Naive thymus-derived CD4-positive, alpha-beta T cell (primary cell): ENCODE data around the gene SLAIN2. TPM values are rescaled to one million over a fixed set of nuclear protein-coding genes. Genes with fewer than 3 reads are reported as not detected.

Experiments
- ATAC-seq: fragments of 150-1000 bp; cut with Tn5 transposase; 2 replicates; pipeline ENCODE4 v1.10.0; 2021; ENCODE audit warnings: mild to moderate bottlenecking, moderate library complexity
- CTCF ChIA-PET: fragments of 350-600 bp; sonication (Branson Sonifier 250); formaldehyde crosslinking; loops from one replicate; lab custom pipeline; 2021; ENCODE audit warnings: antibody characterized with exemption; lab: Charles Lee
- POLR2A ChIA-PET: fragments of 350-600 bp; sonication (Branson Sonifier 250); formaldehyde crosslinking; loops from one replicate; lab custom pipeline; 2021; ENCODE audit warnings: antibody characterized with exemption, inconsistent platforms; lab: Charles Lee
- DNase-seq, 9 donors: peaks; one replicate each; pipeline versions ENCODE4 v3.0.0 to v3.0.0-alpha.2; 2020 to 2022; ENCODE audit warnings: mixed read lengths in 1 of 9
- H3K27ac ChIP-seq: one replicate; pipeline ENCODE4 v1.7.0; 2013; ENCODE audit warnings: mild to moderate bottlenecking, low read depth, low read length, moderate library complexity
- H3K27me3 ChIP-seq, 2 donors: one replicate each; pipeline ENCODE4 v1.7.0; 2013; ENCODE audit warnings: low read length in 2 of 2, mild to moderate bottlenecking in 2 of 2, moderate library complexity in 2 of 2; ENCODE audit not compliant: control insufficient read depth in 2 of 2, insufficient read depth in 2 of 2
- H3K36me3 ChIP-seq, 3 experiments: 1 replicate in 2 of 3; 2 replicates in 1 of 3; pipeline ENCODE4 v1.7.0; 2013; ENCODE audit warnings: low read length in 3 of 3, mild to moderate bottlenecking in 3 of 3, moderate library complexity in 1 of 3; ENCODE audit not compliant: insufficient read depth in 3 of 3, control insufficient read depth in 2 of 3
- H3K4me1 ChIP-seq, 2 donors: one replicate each; pipeline ENCODE4 v1.7.0; 2013; ENCODE audit warnings: low read length in 2 of 2, mild to moderate bottlenecking in 2 of 2, moderate library complexity in 1 of 2; ENCODE audit not compliant: control insufficient read depth in 2 of 2, insufficient read depth in 2 of 2
- H3K4me3 ChIP-seq: 2 replicates; pipeline ENCODE4 v1.7.0; 2013; ENCODE audit warnings: mild to moderate bottlenecking, low read length
- H3K9me3 ChIP-seq, 3 experiments: 1 replicate in 2 of 3; 2 replicates in 1 of 3; pipeline ENCODE4 v1.7.0; 2013; ENCODE audit warnings: low read length in 3 of 3; ENCODE audit not compliant: control insufficient read depth in 2 of 3
- H3K27ac Mint-ChIP-seq, 9 donors: one replicate each; pipeline ENCODE4 v1.8.0; 2020 to 2022; ENCODE audit warnings: mixed read lengths in 9 of 9, mild to moderate bottlenecking in 8 of 9, moderate library complexity in 5 of 9, inconsistent platforms in 2 of 9
- H3K27me3 Mint-ChIP-seq, 5 donors: one replicate each; pipeline ENCODE4 v1.8.0; 2021 to 2022; ENCODE audit warnings: mixed read lengths in 5 of 5, mild to moderate bottlenecking in 1 of 5
- H3K36me3 Mint-ChIP-seq, 5 donors: one replicate each; pipeline ENCODE4 v1.8.0; 2020 to 2022; ENCODE audit warnings: mixed read lengths in 5 of 5, mild to moderate bottlenecking in 3 of 5, inconsistent platforms in 1 of 5
- H3K4me1 Mint-ChIP-seq, 7 donors: one replicate each; pipeline ENCODE4 v1.8.0; 2020 to 2022; ENCODE audit warnings: mixed read lengths in 7 of 7, mild to moderate bottlenecking in 3 of 7, inconsistent platforms in 1 of 7
- H3K4me3 Mint-ChIP-seq, 10 donors: one replicate each; pipeline ENCODE4 v1.8.0; 2020 to 2022; ENCODE audit warnings: mild to moderate bottlenecking in 10 of 10, mixed read lengths in 10 of 10, moderate library complexity in 6 of 10, inconsistent platforms in 2 of 10
- H3K9me3 Mint-ChIP-seq, 11 donors: one replicate each; pipeline ENCODE4 v1.8.0; 2020 to 2022; ENCODE audit warnings: mixed read lengths in 11 of 11, mild to moderate bottlenecking in 4 of 11, inconsistent platforms in 1 of 11, moderate library complexity in 1 of 11
- intact Hi-C, 2 donors: fragments of 100-400 bp; cut with micrococcal nuclease; formaldehyde crosslinking; loops; one replicate each; pipeline ENCODE4 v1.15.1; 2023
- polyA plus RNA-seq, 2 donors: library from polyadenylated mRNA; unstranded; fragments of 300-500 nt; fragmentation: Illumina TruSeq; gene quantifications; one replicate each; pipeline ENCODE4 v1.2.3, GENCODE V29; 2021
- total RNA-seq, 6 experiments: library from RNA in 5 of 6; stranded (reverse) in 5 of 6; gene quantifications; 1 replicate in 5 of 6; 2 replicates in 1 of 6; pipeline ENCODE4 v1.2.3 and lab custom pipeline; 2021 to 2026

SLAIN2 gene
- total and polyA plus RNA-seq, 7 experiments from 2014 or later: 17.8 to 87.5 (median 67.6) TPM

- Histone ChIP-seq H3K36me3 (no peaks in the 10 kb centered on the region), H3K27me3 (no peaks in the 10 kb centered on the region), H3K9me3 (no peaks in the 10 kb centered on the region), H3K27ac (no peak overlapping the region), H3K4me3 (no peak overlapping the region), H3K4me1 (peaks cover 0 to 5% of the 10 kb centered on the region in 2 donors)
- ChIA-PET POLR2A (no interaction called here), CTCF (no interaction called here)
- H3K27me3 Mint-ChIP-seq: no peaks in the 10 kb centered on the region
- H3K4me3 Mint-ChIP-seq: peak overlapping the region in 5 of 10 donors; percentile 10 to 60 (median 40)
- peaks cover 0 to 4% (median 0%) of the 10 kb centered on the region in 11 donors for H3K9me3 Mint-ChIP-seq
- H3K36me3 Mint-ChIP-seq: peaks cover 4 to 17% (median 11%) of the 10 kb centered on the region in 5 donors
- DNase-seq (no peak), ATAC-seq (no peak)
- intact Hi-C loops: no loop called here
- peaks cover 32 to 88% (median 72%) of the 10 kb centered on the region in 7 donors for H3K4me1 Mint-ChIP-seq
- H3K27ac Mint-ChIP-seq: no peak overlapping the region
Measured at GRCh38 chr4:48352793-48353192, 11.5 kb downstream of the SLAIN2 start.

- Histone ChIP-seq H3K27me3 (no peaks in the 10 kb centered on the region), H3K4me1 (no peaks in the 10 kb centered on the region), H3K27ac (no peak overlapping the region), H3K36me3 (no peaks in the 10 kb centered on the region), H3K9me3 (no peaks in the 10 kb centered on the region), H3K4me3 (no peak overlapping the region)
- CTCF ChIA-PET: no interaction called here
- POLR2A ChIA-PET: no interaction called here
- Mint-ChIP-seq H3K9me3 (peaks cover 0 to 4% (median 0%) of the 10 kb centered on the region in 11 donors), H3K27me3 (no peaks in the 10 kb centered on the region), H3K27ac (no peak overlapping the region), H3K36me3 (peaks cover 4 to 28% (median 19%) of the 10 kb centered on the region in 5 donors), H3K4me1 (peaks cover 17 to 71% (median 55%) of the 10 kb centered on the region in 7 donors), H3K4me3 (no peak overlapping the region)
- intact Hi-C loops: no loop called here
- ATAC-seq (no peak), DNase-seq (no peak)
Measured at GRCh38 chr4:48356355-48356754, 15.0 kb downstream of the SLAIN2 start.

- intact Hi-C loops: no loop called here
- Mint-ChIP-seq H3K27me3 (no peaks in the 10 kb centered on the region), H3K4me3 (peak overlapping the region in 2 of 10 donors; percentile 7 to 16), H3K36me3 (peaks cover 0 to 12% (median 11%) of the 10 kb centered on the region in 5 donors), H3K9me3 (peaks cover 0 to 3% (median 0%) of the 10 kb centered on the region in 11 donors), H3K27ac (peak overlapping the region in 5 of 9 donors; percentile 6 to 38 (median 25)), H3K4me1 (peaks cover 5 to 36% (median 28%) of the 10 kb centered on the region in 7 donors)
- POLR2A ChIA-PET: no interaction called here
- Histone ChIP-seq H3K36me3 (no peaks in the 10 kb centered on the region), H3K27ac (no peak overlapping the region), H3K4me3 (no peak overlapping the region), H3K4me1 (no peaks in the 10 kb centered on the region), H3K9me3 (no peaks in the 10 kb centered on the region), H3K27me3 (no peaks in the 10 kb centered on the region)
- DNase-seq: no peak
- ATAC-seq: no peak
- CTCF ChIA-PET: no interaction called here
Measured at GRCh38 chr4:48360285-48361011, 19.1 kb downstream of the SLAIN2 start.

GRCh38 chr4:48361012-48361400 is 19.7 kb downstream of the SLAIN2 start:
- Histone ChIP-seq H3K4me3 (no peak overlapping the region), H3K9me3 (no peaks in the 10 kb centered on the region), H3K27ac (no peak overlapping the region), H3K36me3 (no peaks in the 10 kb centered on the region), H3K27me3 (no peaks in the 10 kb centered on the region), H3K4me1 (peaks cover 0 to 3% of the 10 kb centered on the region in 2 donors)
- peaks cover 0 to 17% (median 12%) of the 10 kb centered on the region in 5 donors for H3K36me3 Mint-ChIP-seq
- peak overlapping the region in 3 of 10 donors; percentile 5 to 16 (median 7) for H3K4me3 Mint-ChIP-seq
- DNase-seq: no peak
- H3K9me3 Mint-ChIP-seq: peaks cover 0 to 3% (median 0%) of the 10 kb centered on the region in 11 donors
- no peak for ATAC-seq
- no peaks in the 10 kb centered on the region for H3K27me3 Mint-ChIP-seq
- intact Hi-C loops: no loop called here
- peaks cover 5 to 40% (median 33%) of the 10 kb centered on the region in 7 donors for H3K4me1 Mint-ChIP-seq
- CTCF ChIA-PET: interaction anchor here (1.0 kb wide), 1 partner anchor 9 kb away, joined by 3 read pairs; no protein-coding TSS in a partner anchor
- peak overlapping the region in 8 of 9 donors; percentile 1 to 38 (median 24) for H3K27ac Mint-ChIP-seq
- POLR2A ChIA-PET: no interaction called here

- no peak for DNase-seq
- peaks cover 0 to 3% (median 0%) of the 10 kb centered on the region in 11 donors for H3K9me3 Mint-ChIP-seq
- H3K27ac Mint-ChIP-seq: peak overlapping the region in 1 of 9 donors; percentile 17
- ChIA-PET CTCF (no interaction called here), POLR2A (interaction anchor here (0.6 kb wide), 1 partner anchor 119 kb away, joined by 3 read pairs; no protein-coding TSS in a partner anchor)
- H3K4me1 Mint-ChIP-seq: peaks cover 16 to 62% (median 57%) of the 10 kb centered on the region in 7 donors
- no peaks in the 10 kb centered on the region for H3K27me3 Mint-ChIP-seq
- Histone ChIP-seq H3K9me3 (no peaks in the 10 kb centered on the region), H3K4me3 (no peak overlapping the region), H3K27ac (no peak overlapping the region), H3K4me1 (peaks cover 10 to 13% of the 10 kb centered on the region in 2 donors), H3K36me3 (no peaks in the 10 kb centered on the region), H3K27me3 (no peaks in the 10 kb centered on the region)
- no peak for ATAC-seq
- intact Hi-C loops: no loop called here
- H3K4me3 Mint-ChIP-seq: peak overlapping the region in 3 of 10 donors; percentile 1 to 36 (median 9)
- H3K36me3 Mint-ChIP-seq: peaks cover 0 to 12% (median 9%) of the 10 kb centered on the region in 5 donors
Measured at GRCh38 chr4:48366611-48367010, 25.3 kb downstream of the SLAIN2 start.

GRCh38 chr4:48367016-48367415 is 25.7 kb downstream of the SLAIN2 start:
- no peaks in the 10 kb centered on the region for H3K27me3 ChIP-seq
- ATAC-seq (no peak), DNase-seq (no peak)
- H3K4me3 ChIP-seq: no peak overlapping the region
- peaks cover 0 to 3% (median 0%) of the 10 kb centered on the region in 11 donors for H3K9me3 Mint-ChIP-seq
- H3K4me1 Mint-ChIP-seq: peaks cover 16 to 58% (median 53%) of the 10 kb centered on the region in 7 donors
- H3K27ac ChIP-seq: no peak overlapping the region
- H3K4me1 ChIP-seq: peaks cover 10 to 13% of the 10 kb centered on the region in 2 donors
- no peaks in the 10 kb centered on the region for H3K9me3 ChIP-seq
- POLR2A ChIA-PET: interaction anchor here (0.6 kb wide), 1 partner anchor 119 kb away, joined by 3 read pairs; no protein-coding TSS in a partner anchor
- H3K27me3 Mint-ChIP-seq: no peaks in the 10 kb centered on the region
- peaks cover 0 to 12% (median 9%) of the 10 kb centered on the region in 5 donors for H3K36me3 Mint-ChIP-seq
- CTCF ChIA-PET: no interaction called here
- H3K27ac Mint-ChIP-seq: peak overlapping the region in 2 of 9 donors; percentile 2 to 17
- intact Hi-C loops: no loop called here
- H3K4me3 Mint-ChIP-seq: peak overlapping the region in 4 of 10 donors; percentile 9 to 44 (median 36)
- no peaks in the 10 kb centered on the region for H3K36me3 ChIP-seq
